ENCODE measurements around the gene ZDHHC24. TPM values are rescaled to one million over a fixed set of nuclear protein-coding genes. Genes with fewer than 3 reads are reported as not detected.

The ZDHHC24 gene
- total RNA-seq, 1 experiment from 2014 or later = 26.9 TPM

- CTCF ChIA-PET = interaction anchor here (0.7 to 3.2 kb wide), 4 partner anchors 9 to 146 kb away, joined by 5 to 44 read pairs (median 24); partner anchors contain the start of genes MRPL11, NPAS4 and PELI3
- intact Hi-C loops (cut with micrococcal nuclease; ENCODE audit: unreplicated experiment) = no loop called here
- no peaks in the 10 kb centered on the region for H3K27me3 ChIP-seq (replicated peaks; ENCODE audit: control insufficient read depth, insufficient read depth, low read length)
- Mint-ChIP-seq H3K27ac (ENCODE audit: unreplicated experiment) (peak overlapping the region; percentile 14), H3K4me1 (ENCODE audit: low read depth, unreplicated experiment) (peaks cover 21% of the 10 kb centered on the region), H3K9me3 (ENCODE audit: unreplicated experiment) (no peaks in the 10 kb centered on the region), H3K27me3 (ENCODE audit: insufficient read depth, unreplicated experiment) (no peaks in the 10 kb centered on the region), H3K4me3 (ENCODE audit: unreplicated experiment) (peak overlapping the region; percentile 89), H3K36me3 (ENCODE audit: insufficient read depth, unreplicated experiment) (peaks cover 58% of the 10 kb centered on the region)
- H3K36me3 ChIP-seq (ENCODE audit: control insufficient read depth, insufficient read depth, low read length) = no peaks in the 10 kb centered on the region
- POLR2A ChIA-PET = interaction anchor here (0.5 kb wide), 1 partner anchor 11 kb away, joined by 6 read pairs; the partner anchor contains the start of gene PELI3
- no TSS peak for BruUV-seq (replicated peaks)
- DNase-seq = peak in 1 of 2 experiments; percentile 60
- no peak for TF ChIP-seq CTCF (IDR thresholded peaks at IDR 0.05; ENCODE audit: insufficient read depth in 1 of 2, low read depth in 1 of 2, low read length in 1 of 2, severe bottlenecking in 1 of 2, unreplicated experiment in 1 of 2)
- no peaks in the 10 kb centered on the region for H3K9me3 ChIP-seq
- H3K4me3 ChIP-seq (ENCODE audit: low read depth, low read length) = no peak overlapping the region
- H3K4me1 ChIP-seq = peaks cover 6% of the 10 kb centered on the region; the same call in 1 of the 2 replicates
These were observed 68.3 kb downstream of the ZDHHC24 start for GRCh38 chr11:66477263-66478201.

- H3K27ac Mint-ChIP-seq (ENCODE audit: unreplicated experiment) = peak overlapping the region; percentile 2
These were observed 69.0 kb downstream of the ZDHHC24 start for GRCh38 chr11:66476841-66477251.

More at GRCh38 chr11:66476841-66477251, 69.0 kb downstream of the ZDHHC24 start:
- Histone ChIP-seq H3K4me3 (ENCODE audit: low read depth, low read length) (no peak overlapping the region), H3K27me3 (replicated peaks; ENCODE audit: control insufficient read depth, insufficient read depth, low read length) (no peaks in the 10 kb centered on the region), H3K9me3 (no peaks in the 10 kb centered on the region), H3K36me3 (ENCODE audit: control insufficient read depth, insufficient read depth, low read length) (no peaks in the 10 kb centered on the region), H3K4me1 (peaks cover 6% of the 10 kb centered on the region; the same call in 1 of the 2 replicates)
- no peaks in the 10 kb centered on the region for H3K9me3 Mint-ChIP-seq (ENCODE audit: unreplicated experiment)
- intact Hi-C loops (cut with micrococcal nuclease; ENCODE audit: unreplicated experiment) = no loop called here
- peaks cover 17% of the 10 kb centered on the region for H3K4me1 Mint-ChIP-seq (ENCODE audit: low read depth, unreplicated experiment)
- DNase-seq = peak in 1 of 2 experiments; percentile 52
- H3K4me3 Mint-ChIP-seq (ENCODE audit: unreplicated experiment) = no peak overlapping the region
- ChIA-PET POLR2A (no interaction called here), CTCF (interaction anchor here (0.9 to 1.0 kb wide), 2 partner anchors 9 to 38 kb away, joined by 3 to 4 read pairs; partner anchors contain the start of gene MRPL11)
- no peaks in the 10 kb centered on the region for H3K27me3 Mint-ChIP-seq (ENCODE audit: insufficient read depth, unreplicated experiment)
- no TSS peak for BruUV-seq (replicated peaks)
- no peak for TF ChIP-seq CTCF (IDR thresholded peaks at IDR 0.05; ENCODE audit: insufficient read depth in 1 of 2, low read depth in 1 of 2, low read length in 1 of 2, severe bottlenecking in 1 of 2, unreplicated experiment in 1 of 2)
- peaks cover 58% of the 10 kb centered on the region for H3K36me3 Mint-ChIP-seq (ENCODE audit: insufficient read depth, unreplicated experiment)

All from Caco-2 (cell line).